GM12873 (cell line): ENCODE data around the gene PIWIL4.

ENCODE experiments used
- CTCF ChIP-seq: IDR thresholded peaks from 2 replicates; pipeline ENCODE4 v1.5.1; 2012; ENCODE audit warnings: low read depth, mild to moderate bottlenecking, moderate library complexity, low read length, control low read depth; ENCODE audit not compliant: insufficient read depth; ENCODE audit errors: missing control alignments

Gene PIWIL4

GRCh38 chr11:94661444-94661843 lies 94.3 kb downstream of the PIWIL4 start:
- no peak for TF ChIP-seq CTCF

- TF ChIP-seq CTCF: no peak
Measured at GRCh38 chr11:94662065-94662779, 95.1 kb downstream of the PIWIL4 start.

- no peak for TF ChIP-seq CTCF
Measured at GRCh38 chr11:94662846-94663390, 95.8 kb downstream of the PIWIL4 start.

- no peak for TF ChIP-seq CTCF
Measured at GRCh38 chr11:94664346-94664745, 97.2 kb downstream of the PIWIL4 start.

- TF ChIP-seq CTCF: no peak
Measured at GRCh38 chr11:94665116-94665659, 98.0 kb downstream of the PIWIL4 start.

- TF ChIP-seq CTCF: no peak
Measured at GRCh38 chr11:94666792-94667721, 99.9 kb downstream of the PIWIL4 start.
